IMR-90 (cell line): ENCODE results near the gene HFM1. TPM values are rescaled to one million over a fixed set of nuclear protein-coding genes. Genes with fewer than 3 reads are reported as not detected.

ENCODE experiments used
- ATAC-seq: fragments of 200-7000 bp; cut with Tn5 transposase; 2 replicates; pipeline ENCODE4 v1.9.1; 2020; ENCODE audit warnings: low read depth, mild to moderate bottlenecking, moderate library complexity
- BruUV-seq: library from RNA; stranded (reverse); fragments of 400-500 nt; replicated peaks from 2 replicates; lab custom pipeline; 2021; lab: Mats Ljungman, UMichigan
- CTCF ChIA-PET: fragments of 300-600 bp; formaldehyde crosslinking; extraction: SDS; loops from one replicate; lab custom pipeline; 2021; ENCODE audit warnings: antibody characterized with exemption; lab: Yijun Ruan, JAX
- POLR2A ChIA-PET: fragments of 300-600 bp; sonication (Branson Sonifier 250); formaldehyde crosslinking; loops from one replicate; lab custom pipeline; 2022; ENCODE audit warnings: antibody characterized with exemption; ENCODE audit not compliant: unreplicated experiment; lab: Charles Lee
- DNase-seq: peaks from one replicate; pipeline ENCODE4 v3.0.0; 2013
- H2AFZ ChIP-seq: replicated peaks from 2 replicates; pipeline ENCODE3; 2013; ENCODE audit warnings: low read length, mild to moderate bottlenecking; ENCODE audit not compliant: poor library complexity
- H2AK5ac ChIP-seq: 2 replicates; pipeline ENCODE4 v1.6.1; 2013; ENCODE audit warnings: low read depth, low read length, inconsistent platforms
- H2AK9ac ChIP-seq: replicated peaks from 2 replicates; pipeline ENCODE3; 2013; ENCODE audit warnings: mild to moderate bottlenecking, low read depth, low read length, moderate library complexity; ENCODE audit not compliant: poor library complexity
- H2BK120ac ChIP-seq: 2 replicates; pipeline ENCODE4 v1.6.1; 2013; ENCODE audit warnings: low read depth, low read length, inconsistent platforms
- H2BK15ac ChIP-seq: 3 replicates; pipeline ENCODE4 v1.6.1; 2013; ENCODE audit warnings: low read depth, low read length, inconsistent platforms
- H2BK20ac ChIP-seq: 2 replicates; pipeline ENCODE4 v1.6.1; 2013; ENCODE audit warnings: low read depth, mild to moderate bottlenecking, inconsistent platforms, low read length, moderate library complexity
- H2BK5ac ChIP-seq: 2 replicates; pipeline ENCODE4 v1.6.1; 2013; ENCODE audit warnings: mild to moderate bottlenecking, low read depth, low read length, inconsistent platforms; ENCODE audit not compliant: poor library complexity, severe bottlenecking
- H3K14ac ChIP-seq: replicated peaks from 2 replicates; pipeline ENCODE4 v1.6.1; 2013; ENCODE audit warnings: low read depth, low read length, inconsistent platforms
- H3K18ac ChIP-seq: 2 replicates; pipeline ENCODE4 v1.6.1; 2013; ENCODE audit warnings: low read depth, low read length, control low read depth
- H3K23ac ChIP-seq: 2 replicates; pipeline ENCODE4 v1.6.1; 2013; ENCODE audit warnings: low read depth, low read length, inconsistent platforms
- H3K27ac ChIP-seq: 2 replicates; pipeline ENCODE4 v1.5.1; 2013; ENCODE audit warnings: mild to moderate bottlenecking, control low read depth, low read length; ENCODE audit not compliant: insufficient read depth
- H3K27me3 ChIP-seq: 2 replicates; pipeline ENCODE4 v1.6.1; 2013; ENCODE audit warnings: low read length; ENCODE audit not compliant: control insufficient read depth, insufficient read depth
- H3K36me3 ChIP-seq: 2 replicates; pipeline ENCODE4 v1.6.1; 2013; ENCODE audit warnings: low read length, mixed read lengths; ENCODE audit not compliant: control insufficient read depth, insufficient read depth
- H3K4ac ChIP-seq: 2 replicates; pipeline ENCODE4 v1.6.1; 2013; ENCODE audit warnings: low read depth, low read length, inconsistent platforms
- H3K4me1 ChIP-seq: 2 replicates; pipeline ENCODE4 v1.6.1; 2013; ENCODE audit warnings: low read length, mixed read lengths; ENCODE audit not compliant: control insufficient read depth, insufficient read depth
- H3K4me2 ChIP-seq: 2 replicates; pipeline ENCODE4 v1.6.1; 2013; ENCODE audit warnings: low read depth, mild to moderate bottlenecking, control low read depth, low read length, moderate library complexity
- H3K4me3 ChIP-seq: 2 replicates; pipeline ENCODE4 v1.5.1; 2013; ENCODE audit warnings: low read depth, mild to moderate bottlenecking, control low read depth, low read length, moderate library complexity; ENCODE audit not compliant: insufficient read depth
- H3K56ac ChIP-seq: 2 replicates; pipeline ENCODE4 v1.6.1; 2013; ENCODE audit warnings: low read length, inconsistent platforms; ENCODE audit not compliant: insufficient read depth; ENCODE audit errors: extremely low read depth
- H3K79me1 ChIP-seq, 2 experiments: 2 replicates each; pipeline ENCODE4 v1.6.1; 2013; ENCODE audit warnings: low read length in 2 of 2, inconsistent platforms in 1 of 2, low read depth in 1 of 2
- H3K9ac ChIP-seq: 2 replicates; pipeline ENCODE4 v1.6.1; 2013; ENCODE audit warnings: low read depth, low read length, control low read depth
- H3K9me1 ChIP-seq: 2 replicates; pipeline ENCODE4 v1.6.1; 2013; ENCODE audit warnings: low read length, inconsistent platforms; ENCODE audit not compliant: insufficient read depth
- H3K9me3 ChIP-seq: 2 replicates; pipeline ENCODE4 v1.6.1; 2013; ENCODE audit warnings: low read length; ENCODE audit not compliant: control insufficient read depth, insufficient read depth
- H4K20me1 ChIP-seq: 2 replicates; pipeline ENCODE4 v1.6.1; 2013; ENCODE audit warnings: low read length, inconsistent platforms; ENCODE audit not compliant: insufficient read depth
- H4K5ac ChIP-seq: 2 replicates; pipeline ENCODE4 v1.6.1; 2013; ENCODE audit warnings: mild to moderate bottlenecking, low read depth, low read length, control low read depth
- H4K8ac ChIP-seq, 2 experiments: 2 replicates each; pipeline ENCODE4 v1.6.1; 2013; ENCODE audit warnings: low read depth in 2 of 2, low read length in 2 of 2, control low read depth in 1 of 2, inconsistent platforms in 1 of 2
- H4K91ac ChIP-seq: 2 replicates; pipeline ENCODE4 v1.6.1; 2013; ENCODE audit warnings: low read depth, low read length, inconsistent platforms; ENCODE audit not compliant: insufficient read depth
- BHLHE40 ChIP-seq: fragments of 150-350 bp; IDR thresholded peaks from 2 replicates; pipeline ENCODE4 v1.6.1; 2016; ENCODE audit warnings: mild to moderate bottlenecking, low read depth, low read length
- CEBPB ChIP-seq: IDR thresholded peaks from 2 replicates; pipeline ENCODE4 v1.6.1; 2012; ENCODE audit warnings: low read depth, low read length, improper control_type of control experiment
- CHD1 ChIP-seq: IDR thresholded peaks from 2 replicates; pipeline ENCODE4 v1.6.1; 2012; ENCODE audit warnings: low read depth, low read length, improper control_type of control experiment
- CTCF ChIP-seq: conservative IDR thresholded peaks from 2 replicates; pipeline ENCODE4 v1.5.1; 2012; ENCODE audit warnings: mild to moderate bottlenecking, low read depth, low read length, improper control_type of control experiment
- ELK1 ChIP-seq: fragments of 150-350 bp; IDR thresholded peaks from 2 replicates; pipeline ENCODE4 v1.6.1; 2016; ENCODE audit warnings: low read depth, mild to moderate bottlenecking, low read length, moderate library complexity, borderline replicate concordance
- FOS ChIP-seq: fragments of 150-350 bp; IDR thresholded peaks from 2 replicates; pipeline ENCODE4 v1.6.1; 2016; ENCODE audit warnings: low read depth, low read length
- MAFK ChIP-seq: IDR thresholded peaks from 2 replicates; pipeline ENCODE4 v1.6.1; 2012; ENCODE audit warnings: low read depth, low read length, improper control_type of control experiment
- MAZ ChIP-seq: IDR thresholded peaks from 2 replicates; pipeline ENCODE4 v1.6.1; 2012; ENCODE audit warnings: low read depth, mild to moderate bottlenecking, low read length, improper control_type of control experiment, moderate library complexity, borderline replicate concordance
- MXI1 ChIP-seq: IDR thresholded peaks from 2 replicates; pipeline ENCODE4 v1.6.1; 2012; ENCODE audit warnings: low read depth, mild to moderate bottlenecking, low read length, moderate library complexity, borderline replicate concordance
- NFE2L2 ChIP-seq: fragments of 150-350 bp; IDR thresholded peaks from 2 replicates; pipeline ENCODE4 v1.6.1; 2016; ENCODE audit warnings: low read depth, mild to moderate bottlenecking, low read length
- POLR2A ChIP-seq: IDR thresholded peaks from 2 replicates; pipeline ENCODE4 v1.6.1; 2012; ENCODE audit warnings: mild to moderate bottlenecking, low read depth, low read length
- RCOR1 ChIP-seq: IDR thresholded peaks from 2 replicates; pipeline ENCODE4 v1.6.1; 2012; ENCODE audit warnings: mild to moderate bottlenecking, low read length, improper control_type of control experiment; ENCODE audit not compliant: insufficient replicate concordance
- RFX5 ChIP-seq: IDR thresholded peaks from 2 replicates; pipeline ENCODE4 v1.8.0; 2012; ENCODE audit warnings: low read depth, mild to moderate bottlenecking, low read length, moderate library complexity
- SMC3 ChIP-seq: fragments of 150-350 bp; IDR thresholded peaks from 2 replicates; pipeline ENCODE4 v1.6.1; 2016; ENCODE audit warnings: low read depth, mild to moderate bottlenecking, antibody characterized with exemption, low read length, moderate library complexity
- USF2 ChIP-seq: fragments of 150-350 bp; IDR thresholded peaks from 2 replicates; pipeline ENCODE4 v1.6.1; 2017; ENCODE audit warnings: mild to moderate bottlenecking, antibody characterized with exemption, low read length, low read depth
- WGBS, 2 experiments: methylation state at CpG; one replicate each; pipeline versions ENCODE4 v1.1.5 to v1.1.7; 2013; ENCODE audit warnings: missing lambda C conversion rate in 2 of 2; ENCODE audit not compliant: insufficient read length in 1 of 2; ENCODE audit errors: extremely low coverage in 2 of 2; 5-methylcytosine and 5-hydroxymethylcytosine counted together
- dilution Hi-C: fragments of 300-500 bp; cut with HindIII; formaldehyde crosslinking; loops from one replicate; pipeline ENCODE4 v1.14.3; 2018; ENCODE audit warnings: low sequenced_read_pairs; ENCODE audit not compliant: unreplicated experiment
- in situ Hi-C: fragments of 300-500 bp; cut with MboI; formaldehyde crosslinking; loops from 3 replicates; pipeline ENCODE4 v1.14.3; 2019; ENCODE audit warnings: low sequenced_read_pairs, inconsistent platforms, mixed read lengths
- intact Hi-C: fragments of 100-400 bp; cut with micrococcal nuclease; formaldehyde crosslinking; loops from 2 replicates; pipeline ENCODE4 v1.10.0; 2022
- polyA plus RNA-seq, 3 experiments: library from polyadenylated mRNA; depleted of rRNA; stranded (reverse); fragments of >200 nt; gene quantifications; 2 replicates each; pipeline ENCODE4 v1.2.3, GENCODE V29; 2012; ENCODE audit warnings: low replicate concordance in 1 of 3
- total RNA-seq: library from RNA; depleted of rRNA; stranded (reverse); fragments of >200 nt; gene quantifications from 2 replicates; pipeline ENCODE4 v1.2.3, GENCODE V29; 2012

The HFM1 gene
- total and polyA plus RNA-seq, 2 of the 4 experiments (the other 2 are of a cell fraction), result 0.15 to 0.18 TPM

GRCh38 chr1:91386109-91386508 lies 18.5 kb downstream of the HFM1 start:
- H3K79me1 ChIP-seq, result no peaks in the 10 kb centered on the region
- H3K14ac ChIP-seq, result no peak overlapping the region
- dilution Hi-C loops (no loop called here), in situ Hi-C loops (no loop called here), intact Hi-C loops (no loop called here)
- no peak overlapping the region for H2BK5ac ChIP-seq
- H3K9ac ChIP-seq, result no peak overlapping the region
- ATAC-seq, result no peak
- no peak overlapping the region for H3K23ac ChIP-seq
- no TSS peak for BruUV-seq
- H3K18ac ChIP-seq, result no peak overlapping the region
- H2AK9ac ChIP-seq, result no peak overlapping the region
- no peak overlapping the region for H2BK20ac ChIP-seq
- no peak overlapping the region for H3K4ac ChIP-seq
- H3K56ac ChIP-seq, result no peak overlapping the region
- H2AK5ac ChIP-seq, result no peak overlapping the region
- no peak overlapping the region for H3K27ac ChIP-seq
- H4K8ac ChIP-seq, result no peak overlapping the region
- H4K5ac ChIP-seq, result no peak overlapping the region
- TF ChIP-seq MAZ (no peak), MXI1 (no peak), SMC3 (no peak), RFX5 (no peak), USF2 (no peak), CEBPB (no peak), POLR2A (no peak), CHD1 (no peak), CTCF (no peak), RCOR1 (no peak), FOS (no peak), MAFK (no peak), ELK1 (no peak), BHLHE40 (no peak), NFE2L2 (no peak)
- H2AFZ ChIP-seq, result no peak overlapping the region
- CTCF ChIA-PET, result no interaction called here
- H2BK15ac ChIP-seq, result no peak overlapping the region
- no peak overlapping the region for H4K91ac ChIP-seq
- WGBS, 2 experiments, result no CpG with 5 or more reads among the region's 2 CpGs
- H3K36me3 ChIP-seq, result no peaks in the 10 kb centered on the region
- no peaks in the 10 kb centered on the region for H3K9me3 ChIP-seq
- no peaks in the 10 kb centered on the region for H3K27me3 ChIP-seq
- H3K9me1 ChIP-seq, result no peaks in the 10 kb centered on the region
- POLR2A ChIA-PET, result no interaction called here
- H3K4me1 ChIP-seq, result no peaks in the 10 kb centered on the region
- no peak overlapping the region for H2BK120ac ChIP-seq
- H3K4me3 ChIP-seq, result no peak overlapping the region
- H3K4me2 ChIP-seq, result no peak overlapping the region
- no peak for DNase-seq
- H4K20me1 ChIP-seq, result no peaks in the 10 kb centered on the region
